ENCODE results near the gene CIAO2A.
"Not testable (repeated sequence)": the region's sequence is repeated elsewhere in the genome, so short reads cannot be mapped to it uniquely, and the experiment has no call there.

CIAO2A gene

GRCh38 chr15:64112073-64112772, 18.6 kb upstream of the CIAO2A start:
- DNase-seq (ENCODE audit: low read depth), result no peak

GRCh38 chr15:64111679-64112050, 18.0 kb upstream of the CIAO2A start:
- DNase-seq (ENCODE audit: low read depth), result no peak

DNA sequence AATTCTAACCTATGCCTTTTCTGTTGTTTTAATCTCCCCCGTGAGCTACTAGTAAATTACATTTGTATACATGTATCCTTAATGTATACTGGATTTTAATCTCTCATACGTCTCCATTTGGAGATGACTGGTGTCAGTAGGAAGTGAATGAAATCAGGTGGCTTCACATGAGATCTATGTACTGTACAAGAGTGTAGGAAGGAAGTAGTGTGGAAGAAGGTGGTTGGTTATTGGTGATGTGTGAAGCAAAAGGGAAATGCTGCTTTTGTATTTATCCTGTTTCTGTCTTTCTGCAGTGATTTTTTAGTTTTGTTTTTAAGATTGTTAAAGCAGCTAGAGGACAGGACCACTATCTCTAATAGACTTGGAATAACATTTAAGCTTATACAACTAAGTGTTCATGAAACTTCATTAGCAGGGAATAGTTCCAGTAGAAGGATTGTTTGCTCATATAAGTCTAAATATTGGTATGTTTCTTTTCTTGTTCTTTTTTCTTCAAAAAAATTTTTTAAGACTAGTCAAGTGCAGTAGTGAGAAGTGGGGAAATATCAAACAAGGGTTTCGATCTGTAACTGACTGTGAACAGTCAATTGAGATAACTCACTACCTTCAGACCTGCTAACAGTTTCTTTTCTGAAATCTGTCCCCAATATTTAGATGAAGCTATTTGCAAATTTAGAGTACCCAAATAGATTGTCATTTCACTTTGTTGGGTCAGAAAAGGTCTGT, 17.5 kb upstream of the CIAO2A start:
- no peak for DNase-seq (ENCODE audit: low read depth)

DNA sequence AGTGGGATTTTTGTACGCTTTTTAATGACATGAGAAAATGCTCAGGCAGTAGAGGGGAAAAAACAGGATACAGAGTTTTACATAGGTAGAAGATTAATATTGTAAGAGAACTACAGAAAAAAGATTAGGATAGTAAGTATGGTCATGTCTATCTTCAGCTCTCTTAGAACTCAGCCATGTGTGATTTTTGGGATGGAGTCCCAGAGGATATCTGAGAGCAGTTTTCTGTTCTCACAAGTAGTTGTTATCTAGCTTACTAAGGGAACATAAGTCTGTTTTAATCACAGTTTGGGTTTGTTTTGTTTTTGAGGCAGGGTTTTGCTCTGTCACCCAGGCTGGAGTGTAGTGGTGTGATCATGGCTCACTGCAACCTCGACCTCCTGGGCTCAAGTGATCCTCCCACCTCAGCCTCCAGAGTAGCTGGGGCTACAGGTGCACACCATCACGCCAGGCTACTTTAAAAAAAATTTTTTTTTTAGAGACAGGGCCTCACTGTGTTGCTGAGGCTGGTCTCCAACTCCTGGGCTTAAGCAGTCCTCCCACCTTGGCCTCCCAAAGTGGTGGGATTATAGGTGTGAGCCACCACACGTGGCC, 16.6 kb upstream of the CIAO2A start:
- DNase-seq (ENCODE audit: low read depth), result not testable (repeated sequence)

GRCh38 chr15:64107337-64107736, 13.7 kb upstream of the CIAO2A start:
- DNase-seq (ENCODE audit: low read depth), result no peak

DNA sequence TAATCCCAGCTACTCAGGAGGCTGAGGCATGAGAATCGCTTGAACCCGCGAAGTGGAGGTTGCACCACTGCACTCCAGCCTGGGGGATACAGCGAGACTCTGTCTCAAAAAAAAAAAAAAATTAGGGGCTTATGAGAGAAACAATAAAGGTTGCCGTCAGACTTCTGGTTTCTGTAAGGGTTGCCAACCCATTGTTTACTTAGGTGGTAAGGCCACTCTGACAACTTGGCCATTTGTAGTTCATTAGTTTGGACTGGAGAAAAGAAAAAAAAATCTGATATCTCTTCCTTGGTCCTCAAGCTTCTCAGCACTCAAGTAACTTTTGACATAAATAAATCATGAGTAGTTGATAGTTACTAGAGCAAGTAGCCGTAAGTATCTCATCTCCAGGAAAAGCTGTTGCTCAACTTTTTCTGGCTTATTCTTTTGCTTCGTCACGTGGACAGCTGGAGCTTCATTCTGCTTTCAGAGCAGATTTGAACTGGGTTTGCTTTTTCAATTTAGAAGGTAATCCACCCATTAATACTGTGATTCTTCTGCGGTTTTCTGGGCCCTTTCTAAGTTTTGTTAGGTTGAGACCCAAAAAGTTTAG, 11.6 kb upstream of the CIAO2A start:
- DNase-seq (ENCODE audit: low read depth), result no peak

DNA sequence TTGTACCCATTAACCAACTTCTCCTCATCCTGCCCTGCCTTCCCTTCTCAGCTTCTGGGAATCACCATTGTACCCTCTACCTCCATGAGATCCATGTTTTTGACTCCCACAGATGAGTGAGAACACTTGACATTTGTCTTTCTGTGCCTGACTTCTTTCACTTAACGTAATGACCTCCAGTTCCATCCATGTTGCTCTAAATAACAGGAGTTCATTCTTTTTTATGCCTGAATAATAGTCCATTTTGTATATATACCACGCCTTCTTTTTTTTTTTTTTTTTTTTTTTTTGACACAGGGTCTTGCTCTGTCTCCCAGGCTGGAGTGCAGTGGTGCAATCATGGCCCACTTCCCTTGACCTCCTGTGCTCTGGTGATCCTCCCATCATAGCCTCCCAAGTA, 8.9 kb upstream of the CIAO2A start:
- no peak for DNase-seq (ENCODE audit: low read depth)

DNA sequence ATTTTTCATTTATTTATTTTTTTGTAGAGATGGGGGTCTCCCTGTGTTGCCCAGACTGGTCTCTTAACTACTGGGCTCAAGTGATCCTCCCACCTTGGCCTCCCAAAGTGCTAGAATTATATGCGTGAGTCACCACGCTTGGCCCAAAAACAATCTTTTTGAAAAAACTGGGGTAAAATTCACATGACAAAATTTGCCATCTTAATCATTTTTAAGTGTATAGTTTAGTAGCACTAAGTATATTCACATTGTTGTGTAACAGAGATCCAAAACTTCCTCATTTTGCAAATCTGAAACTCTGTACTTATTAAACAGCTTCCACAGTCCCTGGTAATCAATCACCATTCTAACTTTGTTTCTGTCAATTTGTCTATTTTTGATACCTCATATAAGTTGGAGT, 7.3 kb upstream of the CIAO2A start:
- DNase-seq (ENCODE audit: low read depth), result no peak

DNA sequence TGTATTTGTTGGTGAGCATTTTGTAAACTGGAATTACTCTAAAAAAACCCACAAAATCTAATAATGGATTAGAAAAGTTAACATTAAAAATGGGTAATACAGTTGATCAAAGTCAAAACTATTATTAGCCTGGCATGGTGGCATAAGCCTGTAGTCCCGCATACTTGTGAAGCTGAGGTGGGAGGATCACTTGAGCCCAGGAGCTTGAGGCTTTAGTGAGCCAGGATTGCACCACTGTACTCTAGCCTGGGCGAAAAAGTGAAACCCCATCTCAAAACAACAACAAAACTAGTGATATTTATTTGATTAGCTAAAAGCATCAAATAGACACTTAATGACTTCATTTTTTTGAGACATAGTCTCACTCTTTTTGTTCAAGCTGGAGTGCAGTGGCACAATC, 5.7 kb upstream of the CIAO2A start:
- no peak for DNase-seq (ENCODE audit: low read depth)

GRCh38 chr15:64096668-64097384, 3.2 kb upstream of the CIAO2A start:
- DNase-seq (ENCODE audit: low read depth), result no peak

DNA sequence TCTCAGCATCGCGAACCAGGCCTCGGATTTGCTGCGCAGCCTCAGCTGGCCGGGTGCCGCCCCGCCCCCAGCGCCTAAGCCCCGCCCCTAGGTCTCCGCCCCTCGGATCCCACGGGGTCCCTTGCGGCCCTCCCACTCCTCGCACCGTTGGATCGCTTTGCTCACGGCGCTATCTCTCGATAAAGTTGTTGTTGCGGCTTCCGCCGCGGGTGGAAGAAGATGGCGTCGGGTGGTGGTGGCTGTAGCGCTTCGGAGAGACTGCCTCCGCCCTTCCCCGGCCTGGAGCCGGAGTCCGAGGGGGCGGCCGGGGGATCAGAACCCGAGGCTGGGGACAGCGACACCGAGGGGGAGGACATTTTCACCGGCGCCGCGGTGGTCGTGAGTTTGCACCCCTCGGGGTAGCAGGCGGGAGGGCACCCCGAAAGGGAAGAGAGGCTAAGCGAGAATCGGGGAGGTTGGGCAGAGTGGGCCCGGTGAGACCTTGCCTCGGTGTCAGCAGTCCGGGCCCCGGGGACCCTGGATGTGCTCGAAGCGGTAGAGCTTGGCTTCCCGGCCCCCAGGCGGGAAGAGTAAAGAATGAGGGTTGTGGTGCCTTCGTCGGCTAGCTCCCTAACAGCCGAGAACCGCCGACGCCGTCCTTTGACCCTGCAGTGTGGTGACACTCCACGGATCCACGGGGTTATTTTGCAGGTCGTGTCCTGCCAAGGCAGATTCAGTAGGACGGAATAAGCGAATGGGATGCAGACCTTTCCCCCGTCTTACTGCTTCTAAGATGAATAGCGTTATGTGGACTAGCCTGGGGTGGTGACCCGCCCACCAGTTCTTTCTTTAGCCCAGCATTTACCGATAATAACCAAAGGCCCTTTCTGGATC, 2.4 kb upstream of the CIAO2A start, which contains the start of gene SNX1:
SNX1 (plus strand) TSS at position 188 of the 873 bp plus-strand sequence; CDS start at position 220, 32 bp downstream.
- DNase-seq (ENCODE audit: low read depth), result peak; percentile 97

DNA sequence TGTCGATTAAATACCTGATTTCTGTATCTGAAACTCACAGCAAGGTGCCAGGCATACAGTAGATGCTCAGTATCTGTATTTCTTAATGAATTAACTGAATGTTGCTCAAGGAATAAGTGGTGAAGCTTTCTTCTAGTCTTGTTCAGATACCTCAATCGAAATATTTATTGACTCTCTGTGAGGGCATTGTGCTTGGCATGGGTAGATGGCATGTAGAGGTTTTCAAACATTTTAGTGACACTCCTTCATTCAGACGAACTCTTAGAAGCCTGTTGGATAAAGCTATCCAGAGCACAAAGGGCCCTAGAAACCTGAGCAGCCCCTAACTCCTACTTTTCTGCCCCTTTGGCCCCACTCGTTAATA, 1.8 kb upstream of the CIAO2A start:
- no peak for DNase-seq (ENCODE audit: low read depth)

DNA sequence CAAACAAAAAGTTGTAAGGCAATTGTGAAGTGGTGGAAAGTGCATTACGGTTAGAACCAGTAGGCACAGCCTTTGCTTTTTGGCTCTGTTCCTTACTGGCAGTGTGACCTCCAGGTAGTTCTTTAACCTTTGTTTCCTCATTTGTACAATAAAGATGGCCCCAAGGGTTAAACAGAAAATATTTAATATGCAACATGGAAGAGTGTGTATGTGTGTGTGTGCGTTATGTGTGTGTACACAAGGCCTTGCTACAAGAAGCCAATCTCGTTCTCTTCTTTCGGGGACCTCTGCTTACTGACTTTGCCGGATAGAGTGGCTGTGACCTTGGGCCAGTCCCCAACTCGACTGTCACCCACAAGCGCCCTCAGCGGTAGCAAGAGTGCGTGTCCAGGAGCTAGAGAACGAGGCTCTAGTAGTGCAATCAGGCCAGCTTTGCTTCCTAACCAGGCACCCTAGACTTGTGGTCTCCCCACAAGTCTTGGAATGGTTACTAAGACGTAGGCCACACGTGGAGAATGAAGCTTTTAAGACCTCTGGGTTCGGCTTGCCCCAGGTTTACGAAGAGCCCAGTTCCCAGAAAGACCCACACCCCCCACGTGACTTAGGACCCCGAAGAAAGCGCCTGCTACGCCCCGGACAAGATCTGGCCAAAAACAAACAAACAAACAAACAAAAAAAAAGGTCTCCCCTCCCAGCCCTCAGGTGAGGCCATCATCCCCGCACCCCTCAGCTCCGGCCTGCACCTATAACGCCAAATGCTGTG, 593 bp downstream of the CIAO2A start:
- DNase-seq (ENCODE audit: low read depth), result peak; percentile 38

GRCh38 chr15:64092075-64092820, 1.4 kb downstream of the CIAO2A start:
- no peak for DNase-seq (ENCODE audit: low read depth)

DNA sequence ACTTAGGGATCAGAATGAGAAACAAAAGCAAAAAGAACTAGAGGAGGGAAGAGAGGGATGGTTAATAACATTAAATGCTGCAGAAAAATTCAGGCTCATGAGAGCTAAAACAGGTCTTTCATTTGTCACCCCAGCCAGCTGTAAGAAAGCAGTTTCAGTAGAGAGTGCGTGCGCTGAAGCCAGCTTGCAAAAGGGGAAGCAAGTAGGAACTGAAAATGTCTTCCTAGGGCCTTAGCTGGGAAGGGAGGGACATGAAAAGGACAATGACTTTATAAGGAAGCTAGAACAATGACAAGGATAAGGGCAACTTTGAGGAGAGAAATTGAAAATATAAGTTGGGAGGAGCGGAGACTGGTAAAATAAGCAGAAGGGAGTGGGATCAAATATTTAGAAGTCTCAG, 3.1 kb downstream of the CIAO2A start:
- DNase-seq (ENCODE audit: low read depth), result no peak

- DNase-seq (ENCODE audit: low read depth), result no peak
Observed at GRCh38 chr15:64089543-64090280, 3.9 kb downstream of the CIAO2A start.

DNA sequence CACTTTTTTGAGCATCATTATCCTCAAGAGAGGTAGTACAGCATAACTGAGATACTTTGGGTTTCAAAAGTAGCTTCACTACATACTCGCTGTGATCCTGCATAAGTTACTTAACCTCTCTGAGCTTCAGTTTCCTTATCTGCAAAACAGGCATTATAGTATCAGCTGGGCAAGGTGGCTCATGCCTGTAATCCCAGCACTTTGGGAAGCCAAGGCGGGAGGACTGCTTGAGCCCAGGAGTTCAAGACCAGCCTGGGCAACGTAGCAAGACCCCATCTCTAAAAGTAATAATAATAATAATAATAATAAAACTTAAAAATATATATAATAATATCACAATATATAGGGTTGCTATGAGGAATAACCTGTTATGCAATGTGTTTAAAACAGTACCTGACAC, 10.9 kb downstream of the CIAO2A start:
- no peak for DNase-seq (ENCODE audit: low read depth)

DNA sequence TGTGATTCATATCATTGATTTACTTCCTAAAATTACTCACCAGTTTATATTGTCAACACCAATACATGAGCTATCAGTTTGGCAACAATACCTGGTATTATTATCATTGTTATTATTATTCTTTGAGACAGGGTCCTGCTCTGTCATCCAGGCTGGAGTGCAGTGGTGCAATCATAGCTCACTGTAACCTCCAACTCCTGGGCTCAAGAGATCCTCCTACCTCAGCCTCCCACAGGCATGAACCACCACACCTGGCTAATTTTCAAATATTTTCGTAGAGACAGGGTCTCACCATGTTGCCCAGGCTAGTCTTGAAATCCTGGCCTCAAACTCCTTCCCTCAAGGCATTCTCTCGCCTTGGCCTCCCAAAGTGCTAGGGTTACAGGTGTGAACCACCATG, 20.1 kb downstream of the CIAO2A start:
- not testable (repeated sequence) for DNase-seq (ENCODE audit: low read depth)

- DNase-seq (ENCODE audit: low read depth), result no peak
Observed at GRCh38 chr15:64072812-64073211, 20.8 kb downstream of the CIAO2A start.

Measured in activated T-cell treated with anti-CD3 and anti-CD28 coated beads for 48 hours (primary cell).